Measurements from ENCODE around the gene NOP9. TPM values are rescaled to one million over a fixed set of nuclear protein-coding genes. Genes with fewer than 3 reads are reported as not detected.

The NOP9 gene
- polyA plus RNA-seq, 1 experiment: 12.0 TPM

DNA sequence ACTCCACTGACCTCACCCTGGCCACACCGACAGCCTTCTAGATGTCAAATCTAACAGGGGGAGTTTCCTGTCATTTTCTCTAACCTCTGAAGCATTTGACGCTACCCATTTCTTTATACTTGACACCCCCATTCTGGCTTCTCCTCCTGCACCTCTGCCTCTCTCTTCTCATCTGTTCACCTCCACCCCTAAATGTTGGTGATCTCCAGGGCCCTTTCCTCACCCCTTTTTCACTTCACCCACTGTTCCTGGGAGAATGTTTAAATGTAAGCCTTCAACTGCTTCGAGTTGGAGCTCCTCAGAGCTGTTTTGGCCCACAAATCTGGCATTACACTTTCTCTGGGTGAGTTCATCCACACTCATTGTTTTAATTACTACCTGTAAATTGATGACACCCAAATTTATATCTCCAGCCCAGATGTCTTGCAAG is 27.8 kb upstream of the NOP9 start:
- CTCF ChIA-PET: interaction anchor here (0.6 to 3.0 kb wide), 10 partner anchors 9 to 164 kb away, joined by 3 to 19 read pairs (median 4); partner anchors contain the start of genes CIDEB and TINF2
- H3K4me3 ChIP-seq (ENCODE audit: low read depth, low read length): peak overlapping the region; percentile 88
- no peaks in the 10 kb centered on the region for H3K9me3 ChIP-seq (ENCODE audit: control insufficient read depth, insufficient read depth, low read length)
- H3K27ac ChIP-seq (ENCODE audit: low read depth, low read length): no peak overlapping the region
- TF ChIP-seq, protein P1, sequence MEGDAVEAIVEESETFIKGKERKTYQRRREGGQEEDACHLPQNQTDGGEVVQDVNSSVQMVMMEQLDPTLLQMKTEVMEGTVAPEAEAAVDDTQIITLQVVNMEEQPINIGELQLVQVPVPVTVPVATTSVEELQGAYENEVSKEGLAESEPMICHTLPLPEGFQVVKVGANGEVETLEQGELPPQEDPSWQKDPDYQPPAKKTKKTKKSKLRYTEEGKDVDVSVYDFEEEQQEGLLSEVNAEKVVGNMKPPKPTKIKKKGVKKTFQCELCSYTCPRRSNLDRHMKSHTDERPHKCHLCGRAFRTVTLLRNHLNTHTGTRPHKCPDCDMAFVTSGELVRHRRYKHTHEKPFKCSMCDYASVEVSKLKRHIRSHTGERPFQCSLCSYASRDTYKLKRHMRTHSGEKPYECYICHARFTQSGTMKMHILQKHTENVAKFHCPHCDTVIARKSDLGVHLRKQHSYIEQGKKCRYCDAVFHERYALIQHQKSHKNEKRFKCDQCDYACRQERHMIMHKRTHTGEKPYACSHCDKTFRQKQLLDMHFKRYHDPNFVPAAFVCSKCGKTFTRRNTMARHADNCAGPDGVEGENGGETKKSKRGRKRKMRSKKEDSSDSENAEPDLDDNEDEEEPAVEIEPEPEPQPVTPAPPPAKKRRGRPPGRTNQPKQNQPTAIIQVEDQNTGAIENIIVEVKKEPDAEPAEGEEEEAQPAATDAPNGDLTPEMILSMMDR (IDR thresholded peaks at IDR 0.05; ENCODE audit: low read depth, low read length): no peak
- H3K27me3 ChIP-seq (ENCODE audit: control insufficient read depth, insufficient read depth, low read length): no peaks in the 10 kb centered on the region
- POLR2A ChIA-PET: interaction anchor here (0.5 to 3.6 kb wide), 11 partner anchors 12 to 1269 kb away, joined by 3 to 50 read pairs (median 4); partner anchors contain the start of genes CHMP4A, CIDEB, DHRS1 and MDP1
- DNase-seq (ENCODE audit: low read depth, low spot score): no peak

DNA sequence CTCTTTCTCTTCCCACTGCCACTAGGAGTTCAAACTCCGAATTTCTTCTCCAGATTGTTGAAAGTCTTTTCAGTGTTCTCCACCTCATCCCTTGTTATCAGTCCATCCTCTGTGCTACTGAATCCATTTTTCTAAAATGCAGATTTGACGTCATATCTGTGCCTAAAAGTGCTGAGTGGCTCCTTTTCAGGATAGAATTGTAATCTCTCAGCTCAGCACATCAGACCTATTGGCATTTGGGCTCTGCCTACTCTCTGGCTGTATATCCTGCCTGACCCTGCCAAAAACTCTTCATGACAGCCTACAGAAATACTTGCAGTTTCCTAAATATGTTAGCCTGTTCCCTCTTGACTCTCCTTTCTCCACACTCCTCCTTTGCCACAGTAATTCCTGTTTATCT is 27.2 kb upstream of the NOP9 start:
- H3K4me3 ChIP-seq (ENCODE audit: low read depth, low read length): no peak overlapping the region
- H3K9me3 ChIP-seq (ENCODE audit: control insufficient read depth, insufficient read depth, low read length): no peaks in the 10 kb centered on the region
- ChIA-PET CTCF (interaction anchor here (0.6 to 3.0 kb wide), 6 partner anchors 15 to 159 kb away, joined by 3 to 19 read pairs (median 8); partner anchors contain the start of gene TINF2), POLR2A (interaction anchor here (1.0 kb wide), 1 partner anchor 77 kb away, joined by 3 read pairs; the partner anchor contains the start of gene TM9SF1)
- TF ChIP-seq, protein P1 (IDR thresholded peaks at IDR 0.05; ENCODE audit: low read depth, low read length): no peak
- no peaks in the 10 kb centered on the region for H3K27me3 ChIP-seq (ENCODE audit: control insufficient read depth, insufficient read depth, low read length)
- no peak for DNase-seq (ENCODE audit: low read depth, low spot score)
- H3K27ac ChIP-seq (ENCODE audit: low read depth, low read length): no peak overlapping the region

DNA sequence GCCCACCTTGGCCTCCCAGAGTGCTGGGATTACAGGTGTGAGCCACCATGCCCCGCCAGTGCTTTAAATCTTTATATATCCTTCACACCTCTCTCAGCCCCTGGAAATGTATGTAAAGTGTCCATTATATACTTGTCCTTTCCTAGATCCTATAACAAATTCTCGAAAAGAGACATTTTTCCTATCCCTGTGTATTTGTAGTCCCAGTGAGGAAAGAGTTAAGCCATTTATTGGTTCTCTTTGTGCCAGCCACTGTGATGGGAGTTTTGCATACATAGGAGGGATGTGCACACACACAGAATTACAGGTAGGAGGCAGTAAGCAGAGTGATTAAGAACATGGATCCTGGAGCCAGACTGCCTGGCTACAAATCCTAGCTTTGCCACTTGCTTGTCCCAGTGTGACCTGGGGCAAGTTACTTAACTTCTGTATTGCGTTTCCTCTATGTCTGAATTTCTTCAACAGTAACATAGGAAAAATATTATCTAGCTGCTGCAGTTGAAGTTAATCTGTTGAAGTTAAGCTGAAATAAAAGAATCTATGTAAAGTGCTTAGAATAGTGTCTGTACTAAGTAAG is 26.1 kb upstream of the NOP9 start:
- H3K27me3 ChIP-seq (ENCODE audit: control insufficient read depth, insufficient read depth, low read length): no peaks in the 10 kb centered on the region
- no peak overlapping the region for H3K4me3 ChIP-seq (ENCODE audit: low read depth, low read length)
- TF ChIP-seq, protein P1 (IDR thresholded peaks at IDR 0.05; ENCODE audit: low read depth, low read length): 0 out of 2 replicates have a peak, but pooled peaks have one; percentile 11
- H3K9me3 ChIP-seq (ENCODE audit: control insufficient read depth, insufficient read depth, low read length): no peaks in the 10 kb centered on the region
- POLR2A ChIA-PET: no interaction called here
- CTCF ChIA-PET: interaction anchor here (1.7 kb wide), 1 partner anchor 34 kb away, joined by 8 read pairs; the partner anchor contains the start of gene CIDEB
- H3K27ac ChIP-seq (ENCODE audit: low read depth, low read length): no peak overlapping the region
- DNase-seq (ENCODE audit: low read depth, low spot score): no peak

DNA sequence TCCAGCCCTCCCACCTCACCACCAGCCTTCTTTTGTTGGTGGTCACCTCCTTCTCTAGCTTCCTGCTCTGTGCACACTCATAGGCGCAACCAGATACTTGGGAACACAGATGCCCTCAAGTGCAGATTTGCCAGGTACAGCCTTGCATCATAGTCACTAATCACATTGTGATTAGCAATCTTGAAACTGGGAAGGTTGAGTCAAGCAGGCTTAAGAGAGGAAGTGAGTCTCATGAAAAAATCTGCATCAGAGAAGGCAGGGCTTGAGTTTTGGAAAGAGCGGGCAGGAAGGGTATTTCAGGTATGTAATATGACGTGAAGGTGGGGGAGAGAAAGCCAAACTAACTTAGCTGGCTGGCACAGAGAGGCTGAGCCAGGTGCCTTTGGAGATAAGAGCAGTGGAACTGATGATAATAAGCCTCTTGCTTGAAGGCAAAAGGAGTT is 25.5 kb upstream of the NOP9 start:
- Histone ChIP-seq H3K4me3 (ENCODE audit: low read depth, low read length) (no peak overlapping the region), H3K9me3 (ENCODE audit: control insufficient read depth, insufficient read depth, low read length) (no peaks in the 10 kb centered on the region), H3K27ac (ENCODE audit: low read depth, low read length) (no peak overlapping the region), H3K27me3 (ENCODE audit: control insufficient read depth, insufficient read depth, low read length) (no peaks in the 10 kb centered on the region)
- no peak for DNase-seq (ENCODE audit: low read depth, low spot score)
- ChIA-PET CTCF (interaction anchor here (1.7 kb wide), 1 partner anchor 34 kb away, joined by 8 read pairs; the partner anchor contains the start of gene CIDEB), POLR2A (no interaction called here)
- TF ChIP-seq, protein P1 (IDR thresholded peaks at IDR 0.05; ENCODE audit: low read depth, low read length): no peak

DNA sequence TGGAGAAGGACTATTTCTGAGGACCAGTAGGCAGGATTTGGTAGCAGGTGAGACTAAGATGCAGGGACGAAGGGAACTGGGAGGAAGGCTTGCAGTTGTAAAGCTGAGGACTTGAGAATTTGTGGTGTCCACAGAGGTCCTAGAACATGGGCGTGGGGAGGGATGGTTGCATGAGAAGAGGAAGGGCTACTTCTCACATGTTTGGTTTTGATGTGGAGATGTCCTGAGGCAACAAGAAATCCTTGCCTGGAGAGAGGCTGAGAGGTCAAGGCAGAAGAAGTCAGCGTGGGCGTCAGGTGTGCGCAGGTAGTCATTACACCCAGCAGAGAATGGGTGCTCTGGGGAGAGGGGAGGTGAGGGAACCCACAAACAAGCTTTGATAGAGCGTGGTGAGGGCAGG is 22.6 kb upstream of the NOP9 start:
- Histone ChIP-seq H3K27me3 (ENCODE audit: control insufficient read depth, insufficient read depth, low read length) (no peaks in the 10 kb centered on the region), H3K4me3 (ENCODE audit: low read depth, low read length) (no peak overlapping the region), H3K9me3 (ENCODE audit: control insufficient read depth, insufficient read depth, low read length) (no peaks in the 10 kb centered on the region), H3K27ac (ENCODE audit: low read depth, low read length) (no peak overlapping the region)
- CTCF ChIA-PET: no interaction called here
- DNase-seq (ENCODE audit: low read depth, low spot score): no peak
- TF ChIP-seq, protein P1 (IDR thresholded peaks at IDR 0.05; ENCODE audit: low read depth, low read length): no peak
- POLR2A ChIA-PET: no interaction called here

Data from AG04450 (cell line).